Tibial artery (tissue), 4 donors: ENCODE measurements around the gene MYOZ3.

ENCODE experiments used
- DNase-seq, 2 donors: peaks; one replicate each; pipeline ENCODE4 v3.0.0-alpha.2; 2019
- H3K27ac ChIP-seq, 2 donors: fragments of 200-600 bp; sonication (generic) in 1 of 2; 1 replicate in 1 of 2; 2 replicates in 1 of 2; pipeline ENCODE4 v1.5.1; 2018 to 2019; ENCODE audit warnings: mild to moderate bottlenecking in 1 of 2
- H3K27me3 ChIP-seq, 2 donors: fragments of 200-600 bp; sonication (generic) in 1 of 2; one replicate each; pipeline versions ENCODE4 v1.5.1 to v1.6.0; 2016 to 2019
- H3K36me3 ChIP-seq, 3 donors: fragments of 200-600 bp; sonication (generic) in 2 of 3; one replicate each; pipeline ENCODE4 v1.5.1; 2016 to 2019; ENCODE audit warnings: mild to moderate bottlenecking in 2 of 3
- H3K4me1 ChIP-seq, 4 donors: fragments of 200-600 bp; sonication (generic) in 2 of 4; 1 replicate in 3 of 4; 2 replicates in 1 of 4; pipeline ENCODE4 v1.5.1; 2016 to 2019
- H3K4me3 ChIP-seq, 2 donors: fragments of 200-600 bp; sonication (generic) in 1 of 2; 1 replicate in 1 of 2; 2 replicates in 1 of 2; pipeline ENCODE4 v1.5.1; 2018 to 2019; ENCODE audit warnings: mild to moderate bottlenecking in 2 of 2
- H3K9me3 ChIP-seq, 3 donors: fragments of 200-600 bp; sonication (generic) in 1 of 3; one replicate each; pipeline ENCODE4 v1.5.1; 2016 to 2019
- CTCF ChIP-seq, 2 experiments: fragments of 200-600 bp in 1 of 2; fragments of 450-650 bp in 1 of 2; IDR thresholded peaks; one replicate each; pipeline ENCODE4 v1.5.1; 2017 to 2019; ENCODE audit warnings: antibody characterized with exemption in 2 of 2, mild to moderate bottlenecking in 1 of 2, moderate library complexity in 1 of 2
- intact Hi-C: fragments of 100-400 bp; cut with DNase I; formaldehyde crosslinking; loops from one replicate; pipeline ENCODE4 v1.15.0; 2023; ENCODE audit warnings: low total_unique reads

The MYOZ3 gene

DNA sequence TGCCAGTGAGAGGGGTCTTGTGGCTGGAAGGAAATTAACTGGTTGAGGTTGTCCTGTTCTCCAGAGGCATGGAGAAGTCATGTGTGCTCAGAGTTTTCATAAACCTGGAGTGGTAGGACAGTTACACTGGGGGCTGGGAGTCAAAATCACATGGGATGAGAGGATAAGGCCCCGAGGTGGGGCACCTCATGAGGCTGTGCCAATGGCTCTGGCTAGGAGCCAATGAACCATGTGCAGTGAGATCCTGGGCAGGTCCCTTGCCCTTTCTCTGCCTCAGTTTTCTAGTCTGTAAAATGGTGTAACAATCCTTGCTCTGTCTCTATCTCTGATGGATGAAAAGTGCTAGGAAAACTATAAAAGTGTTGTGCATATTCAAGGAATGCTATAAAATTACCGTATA is 27.6 kb upstream of the MYOZ3 start:
- peaks cover 0 to 99% (median 86%) of the 10 kb centered on the region in 4 donors for H3K4me1 ChIP-seq

GRCh38 chr5:150636391-150637244 is 24.4 kb upstream of the MYOZ3 start:
- peak; percentile 77 to 89 for DNase-seq
- Histone ChIP-seq H3K36me3 (no peaks in the 10 kb centered on the region), H3K27ac (peak overlapping the region; percentile 83 to 86), H3K4me1 (peaks cover 0 to 99% (median 86%) of the 10 kb centered on the region in 4 donors), H3K27me3 (no peaks in the 10 kb centered on the region), H3K4me3 (no peak overlapping the region), H3K9me3 (no peaks in the 10 kb centered on the region)
- intact Hi-C loops: no loop called here
- no peak for TF ChIP-seq CTCF (IDR thresholded peaks at IDR 0.05)

More for the DNA sequence above, 27.6 kb upstream of the MYOZ3 start:
- Histone ChIP-seq H3K36me3 (no peaks in the 10 kb centered on the region), H3K27me3 (no peaks in the 10 kb centered on the region), H3K27ac (peak overlapping the region; percentile 99 to 100), H3K9me3 (no peaks in the 10 kb centered on the region), H3K4me3 (no peak overlapping the region)
- no peak for TF ChIP-seq CTCF (IDR thresholded peaks at IDR 0.05)
- no peak for DNase-seq
- intact Hi-C loops: no loop called here

GRCh38 chr5:150637245-150638052 is 23.6 kb upstream of the MYOZ3 start:
- no peak for TF ChIP-seq CTCF (IDR thresholded peaks at IDR 0.05)
- Histone ChIP-seq H3K4me3 (peak overlapping the region in 1 of 2 donors; percentile 3), H3K9me3 (no peaks in the 10 kb centered on the region), H3K27me3 (no peaks in the 10 kb centered on the region), H3K36me3 (no peaks in the 10 kb centered on the region), H3K27ac (peak overlapping the region; percentile 83 to 86), H3K4me1 (peaks cover 0 to 99% (median 86%) of the 10 kb centered on the region in 4 donors)
- DNase-seq: peak in 1 of 2 donors; percentile 65
- intact Hi-C loops: no loop called here

GRCh38 chr5:150638053-150638444 is 23.0 kb upstream of the MYOZ3 start:
- no peaks in the 10 kb centered on the region for H3K9me3 ChIP-seq
- H3K4me3 ChIP-seq: peak overlapping the region in 1 of 2 donors; percentile 3
- intact Hi-C loops: no loop called here
- H3K4me1 ChIP-seq: peaks cover 0 to 99% (median 86%) of the 10 kb centered on the region in 4 donors
- H3K36me3 ChIP-seq: no peaks in the 10 kb centered on the region
- no peak for TF ChIP-seq CTCF (IDR thresholded peaks at IDR 0.05)
- H3K27ac ChIP-seq: peak overlapping the region; percentile 83 to 86
- no peaks in the 10 kb centered on the region for H3K27me3 ChIP-seq
- DNase-seq: no peak

GRCh38 chr5:150638488-150639376 is 22.3 kb upstream of the MYOZ3 start:
- peaks cover 6 to 100% (median 91%) of the 10 kb centered on the region in 4 donors for H3K4me1 ChIP-seq

More at GRCh38 chr5:150638488-150639376, 22.3 kb upstream of the MYOZ3 start:
- intact Hi-C loops: no loop called here
- Histone ChIP-seq H3K27ac (peak overlapping the region; percentile 83 to 86), H3K27me3 (no peaks in the 10 kb centered on the region), H3K36me3 (no peaks in the 10 kb centered on the region), H3K4me3 (no peak overlapping the region), H3K9me3 (no peaks in the 10 kb centered on the region)
- TF ChIP-seq CTCF (IDR thresholded peaks at IDR 0.05): no peak
- no peak for DNase-seq
